Measurements from ENCODE around the gene ANKAR. TPM values are rescaled to one million over a fixed set of nuclear protein-coding genes. Genes with fewer than 3 reads are reported as not detected.

Gene ANKAR
- total and polyA plus RNA-seq, 2 of the 4 experiments (the other 2 are of a cell fraction), result 0.96 to 2.2 TPM

DNA sequence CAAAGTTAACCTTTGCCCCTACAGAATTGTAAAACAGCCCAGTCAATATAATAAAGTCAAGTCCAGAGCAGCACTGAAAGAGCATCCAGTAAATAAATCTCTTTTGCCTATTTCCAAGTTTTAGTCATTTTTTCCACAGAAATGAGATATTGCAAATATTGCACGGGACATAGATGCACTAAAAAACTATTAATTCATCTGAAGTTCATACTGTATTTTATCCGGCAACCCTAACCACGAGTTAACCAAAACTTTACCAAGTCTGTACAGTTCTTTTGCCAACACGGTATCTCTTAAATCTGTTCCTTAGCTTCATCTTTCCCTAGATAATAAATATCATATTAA, 13.7 kb upstream of the ANKAR start:
- no peak overlapping the region for H2BK15ac ChIP-seq (ENCODE audit: low read depth, low read length)
- TF ChIP-seq RAD21 (IDR thresholded peaks at IDR 0.05; ENCODE audit: low read length) (no peak), CHD1 (IDR thresholded peaks at IDR 0.05; ENCODE audit: low read depth, low read length) (no peak), RFX5 (IDR thresholded peaks at IDR 0.05; ENCODE audit: low read depth, low read length) (no peak), FOS (IDR thresholded peaks at IDR 0.05; ENCODE audit: low read depth, low read length) (no peak), SMC3 (IDR thresholded peaks at IDR 0.05; ENCODE audit: low read depth, low read length) (no peak), RCOR1 (IDR thresholded peaks at IDR 0.05; ENCODE audit: insufficient replicate concordance, low read length) (no peak)
- H3K4ac ChIP-seq (ENCODE audit: low read depth, low read length), result no peak overlapping the region
- H4K5ac ChIP-seq (ENCODE audit: low read depth, low read length), result no peak overlapping the region
- H3K14ac ChIP-seq (replicated peaks; ENCODE audit: low read depth, low read length), result no peak overlapping the region
- H3K4me3 ChIP-seq (ENCODE audit: insufficient read depth, low read depth, low read length), result no peak overlapping the region
- no peak overlapping the region for H2BK120ac ChIP-seq (ENCODE audit: low read depth, low read length)
- no peak overlapping the region for H2BK20ac ChIP-seq (ENCODE audit: low read depth, low read length)
- H4K20me1 ChIP-seq (ENCODE audit: insufficient read depth, low read length), result no peaks in the 10 kb centered on the region
- ChIA-PET POLR2A (ENCODE audit: unreplicated experiment) (no interaction called here), CTCF (interaction anchor here (0.5 to 1.8 kb wide), 15 partner anchors 11 to 548 kb away, joined by 3 to 9 read pairs (median 4); partner anchors contain the start of gene OSGEPL1)
- no peak overlapping the region for H3K56ac ChIP-seq (ENCODE audit: extremely low read depth, insufficient read depth, low read length)
- H4K91ac ChIP-seq (ENCODE audit: insufficient read depth, low read depth, low read length), result no peak overlapping the region
- H3K23ac ChIP-seq (ENCODE audit: low read depth, low read length), result no peak overlapping the region
- intact Hi-C loops (cut with micrococcal nuclease) (loop anchor here (1.0 to 5.0 kb wide), 4 partner anchors 38 to 412 kb away; no protein-coding TSS in a partner anchor), in situ Hi-C loops (cut with MboI; ENCODE audit: low sequenced_read_pairs) (no loop called here), dilution Hi-C loops (cut with HindIII; ENCODE audit: low sequenced_read_pairs, unreplicated experiment) (no loop called here)
- no peak overlapping the region for H3K27ac ChIP-seq (ENCODE audit: insufficient read depth, low read length)
- no peak overlapping the region for H3K18ac ChIP-seq (ENCODE audit: low read depth, low read length)
- H2AK5ac ChIP-seq (ENCODE audit: low read depth, low read length), result no peak overlapping the region
- peaks cover 4% of the 10 kb centered on the region; the same call in 1 of the 2 replicates for H3K4me1 ChIP-seq (ENCODE audit: control insufficient read depth, insufficient read depth, low read length)
- no peak overlapping the region for H2AK9ac ChIP-seq (replicated peaks; ENCODE audit: low read depth, low read length, poor library complexity)
- H3K79me1 ChIP-seq (ENCODE audit: low read depth in 1 of 2, low read length in 2 of 2), result peaks cover 9 to 20% of the 10 kb centered on the region in 2 experiments; a peak in 3 of 4 replicates
- no TSS peak for BruUV-seq (replicated peaks)
- H3K9me3 ChIP-seq (ENCODE audit: control insufficient read depth, insufficient read depth, low read length), result no peaks in the 10 kb centered on the region
- 27% methylated on average over 3 of the region's 4 CpGs; no CpG with 5 or more reads in 1 of the 2 experiments for WGBS, 2 experiments (ENCODE audit: extremely low coverage in 2 of 2, insufficient read length in 1 of 2)
- no peak overlapping the region for H3K4me2 ChIP-seq (ENCODE audit: low read depth, low read length)
- DNase-seq (no peak), ATAC-seq (ENCODE audit: low read depth) (no peak)
- no peak overlapping the region for H2BK5ac ChIP-seq (ENCODE audit: low read depth, low read length, poor library complexity, severe bottlenecking)
- H3K9me1 ChIP-seq (ENCODE audit: insufficient read depth, low read length), result peaks cover 2% of the 10 kb centered on the region; the same call in 1 of the 2 replicates
- H3K36me3 ChIP-seq (ENCODE audit: control insufficient read depth, insufficient read depth, low read length), result no peaks in the 10 kb centered on the region
- H3K27me3 ChIP-seq (ENCODE audit: control insufficient read depth, insufficient read depth, low read length), result no peaks in the 10 kb centered on the region; the same call in 1 of the 2 replicates
- H2AFZ ChIP-seq (replicated peaks; ENCODE audit: low read length, poor library complexity), result no peak overlapping the region
- H4K8ac ChIP-seq (ENCODE audit: low read depth in 2 of 2, low read length in 2 of 2), result no peak overlapping the region
- H3K9ac ChIP-seq (ENCODE audit: low read depth, low read length), result no peak overlapping the region

All from IMR-90 (cell line).